Neural cell (in vitro differentiated cells): ENCODE results near the gene PCSK7. TPM values are rescaled to one million over a fixed set of nuclear protein-coding genes. Genes with fewer than 3 reads are reported as not detected.

ENCODE experiments used
- H2AFZ ChIP-seq: fragments of 200-600, 300-800 bp; sonication (generic), shearing (Covaris generic); 2 replicates; pipeline ENCODE4 v1.6.0; 2014; ENCODE audit warnings: low read depth, mild to moderate bottlenecking, antibody characterized with exemption, low read length, moderate library complexity
- H3F3A ChIP-seq: fragments of 200-600 bp; shearing (Covaris generic); 2 replicates; pipeline ENCODE4 v1.6.1; 2016; ENCODE audit warnings: mild to moderate bottlenecking, moderate library complexity, mixed read lengths, antibody characterized with exemption, low read length; ENCODE audit not compliant: insufficient read depth, poor library complexity, severe bottlenecking
- H3K27ac ChIP-seq: fragments of 200-600, 300-800 bp; sonication (generic), shearing (Covaris generic); 2 replicates; pipeline ENCODE4 v1.5.1; 2014; ENCODE audit warnings: mild to moderate bottlenecking, low read length, moderate library complexity
- H3K27me3 ChIP-seq: fragments of 300-800, 200-600 bp; sonication (generic), shearing (Covaris generic); 2 replicates; pipeline ENCODE4 v1.6.0; 2014; ENCODE audit warnings: mild to moderate bottlenecking, low read depth, low read length, moderate library complexity; ENCODE audit not compliant: insufficient read depth
- H3K36me3 ChIP-seq: fragments of 300-800, 200-600 bp; sonication (generic), shearing (Covaris generic); 2 replicates; pipeline ENCODE4 v1.5.1; 2014; ENCODE audit warnings: mild to moderate bottlenecking, antibody characterized with exemption, low read length, moderate library complexity; ENCODE audit not compliant: insufficient read depth
- H3K4me2 ChIP-seq: fragments of 300-800, 200-600 bp; sonication (generic), shearing (Covaris generic); 2 replicates; pipeline ENCODE4 v1.6.0; 2014; ENCODE audit warnings: mild to moderate bottlenecking, low read length
- H3K4me3 ChIP-seq: fragments of 300-800, 200-600 bp; sonication (generic), shearing (Covaris generic); 2 replicates; pipeline ENCODE4 v1.5.1; 2014; ENCODE audit warnings: mild to moderate bottlenecking, low read length, moderate library complexity
- H3K79me2 ChIP-seq: fragments of 200-600 bp; shearing (Covaris generic); replicated peaks from 2 replicates; pipeline ENCODE4 v1.6.0; 2014; ENCODE audit warnings: mild to moderate bottlenecking, low read length, moderate library complexity; ENCODE audit not compliant: insufficient read depth
- H3K9ac ChIP-seq: fragments of 300-800, 200-600 bp; sonication (generic), shearing (Covaris generic); 2 replicates; pipeline ENCODE4 v1.6.1; 2016; ENCODE audit warnings: mild to moderate bottlenecking, low read length, mixed read lengths
- H3K9me2 ChIP-seq: fragments of 200-600 bp; shearing (Covaris generic); 2 replicates; pipeline ENCODE4 v1.6.1; 2016; ENCODE audit warnings: mild to moderate bottlenecking, low read length, mixed read lengths; ENCODE audit not compliant: insufficient read depth
- H3K9me3 ChIP-seq: fragments of 200-600, 300-800 bp; sonication (generic), shearing (Covaris generic); 2 replicates; pipeline ENCODE4 v1.6.1; 2016; ENCODE audit warnings: mild to moderate bottlenecking, mixed run types, low read length, moderate library complexity, mixed read lengths
- H4K20me1 ChIP-seq: fragments of 200-600 bp; shearing (Covaris generic); 2 replicates; pipeline ENCODE4 v1.6.1; 2016; ENCODE audit warnings: mild to moderate bottlenecking, mixed run types; ENCODE audit not compliant: insufficient read depth
- CTCF ChIP-seq: fragments of 450-650 bp; IDR thresholded peaks from 2 replicates; pipeline ENCODE4 v1.5.1; 2014; ENCODE audit warnings: antibody characterized with exemption, mild to moderate bottlenecking, moderate library complexity; ENCODE audit not compliant: poor library complexity, severe bottlenecking
- EP300 ChIP-seq: fragments of 450-650 bp; conservative IDR thresholded peaks from 2 replicates; pipeline ENCODE4 v1.6.1; 2014; ENCODE audit warnings: antibody characterized with exemption, mild to moderate bottlenecking, moderate library complexity; ENCODE audit not compliant: poor library complexity, severe bottlenecking
- EZH2 ChIP-seq: fragments of 200-600, 300-800 bp; shearing (Covaris generic), sonication (generic); IDR thresholded peaks from 2 replicates; pipeline ENCODE4 v1.6.1; 2014; ENCODE audit warnings: antibody characterized with exemption, low read length, borderline replicate concordance, mild to moderate bottlenecking; ENCODE audit not compliant: insufficient read depth, poor library complexity, severe bottlenecking
- MXI1 ChIP-seq: fragments of 450-650 bp; conservative IDR thresholded peaks from 2 replicates; pipeline ENCODE4 v1.6.1; 2014; ENCODE audit warnings: antibody characterized with exemption, mild to moderate bottlenecking; ENCODE audit not compliant: poor library complexity, severe bottlenecking
- POLR2AphosphoS5 ChIP-seq: IDR thresholded peaks from 2 replicates; pipeline ENCODE4 v1.6.1; 2012
- RAD21 ChIP-seq: fragments of 450-650 bp; conservative IDR thresholded peaks from 2 replicates; pipeline ENCODE4 v1.6.1; 2014; ENCODE audit warnings: antibody characterized with exemption, mild to moderate bottlenecking, moderate library complexity
- SMC3 ChIP-seq: fragments of 450-650 bp; conservative IDR thresholded peaks from 2 replicates; pipeline ENCODE4 v1.6.1; 2014; ENCODE audit warnings: antibody characterized with exemption, mild to moderate bottlenecking, moderate library complexity; ENCODE audit not compliant: poor library complexity
- TAF1 ChIP-seq: IDR thresholded peaks from 2 replicates; pipeline ENCODE4 v1.6.1; 2012; ENCODE audit warnings: low read depth
- polyA plus RNA-seq: library from polyadenylated mRNA; depleted of rRNA; stranded (reverse); fragments of >200 nt; gene quantifications from 2 replicates; pipeline ENCODE4 v1.2.3, GENCODE V29; 2014
- TF ChIP-seq, protein P1 (sequence below): IDR thresholded peaks from 2 replicates; pipeline ENCODE4 v1.6.1; 2012; ENCODE audit warnings: borderline replicate concordance

Gene PCSK7
- polyA plus RNA-seq, 1 donor from 2014 or later, result 44.4 TPM

DNA sequence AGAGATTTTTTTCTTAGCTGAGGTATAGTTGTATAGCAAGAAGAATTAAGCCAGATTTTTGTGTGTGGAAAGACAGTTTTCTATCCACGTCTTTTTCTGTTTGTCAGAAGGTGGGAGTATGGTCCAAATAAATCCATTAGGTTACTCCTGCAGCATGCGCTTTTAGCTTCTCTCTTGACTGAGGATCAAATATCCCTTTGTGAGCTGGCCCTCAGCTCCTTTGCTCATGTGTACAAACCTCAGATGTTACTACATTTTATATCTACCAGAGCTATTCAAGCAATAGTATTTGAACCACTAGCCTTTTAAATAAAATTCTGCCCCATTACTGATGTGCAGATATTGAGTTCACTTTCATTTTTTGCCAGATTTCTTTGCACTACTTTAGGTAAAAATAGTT lies 62.1 kb downstream of the PCSK7 start:
- H4K20me1 ChIP-seq, result no peaks in the 10 kb centered on the region
- no peaks in the 10 kb centered on the region for H3F3A ChIP-seq
- H3K9me3 ChIP-seq, result no peaks in the 10 kb centered on the region
- H3K79me2 ChIP-seq, result peaks cover 4% of the 10 kb centered on the region
- no peak overlapping the region for H3K9ac ChIP-seq
- no peak overlapping the region for H3K4me2 ChIP-seq
- TF ChIP-seq TAF1, result no peak
- no peaks in the 10 kb centered on the region for H3K27me3 ChIP-seq
- H3K36me3 ChIP-seq, result peaks cover 4% of the 10 kb centered on the region
- H3K4me3 ChIP-seq, result no peak overlapping the region
- H2AFZ ChIP-seq, result no peak overlapping the region
- H3K27ac ChIP-seq, result no peak overlapping the region
- H3K9me2 ChIP-seq, result no peaks in the 10 kb centered on the region

GRCh38 chr11:117166491-117166890 lies 65.4 kb downstream of the PCSK7 start:
- Histone ChIP-seq H4K20me1 (no peaks in the 10 kb centered on the region), H3K9ac (no peak overlapping the region), H3K9me2 (no peaks in the 10 kb centered on the region), H3K79me2 (peaks cover 9% of the 10 kb centered on the region), H3K27ac (no peak overlapping the region), H3K9me3 (no peaks in the 10 kb centered on the region), H3K4me2 (no peak overlapping the region), H2AFZ (no peak overlapping the region), H3K36me3 (peaks cover 4% of the 10 kb centered on the region), H3F3A (no peaks in the 10 kb centered on the region), H3K27me3 (no peaks in the 10 kb centered on the region), H3K4me3 (no peak overlapping the region)
- TF ChIP-seq TAF1, result no peak
- TF ChIP-seq SMC3, result no peak
- TF ChIP-seq EP300, result no peak
- no peak for TF ChIP-seq MXI1
- TF ChIP-seq RAD21, result no peak
- TF ChIP-seq, protein P1, sequence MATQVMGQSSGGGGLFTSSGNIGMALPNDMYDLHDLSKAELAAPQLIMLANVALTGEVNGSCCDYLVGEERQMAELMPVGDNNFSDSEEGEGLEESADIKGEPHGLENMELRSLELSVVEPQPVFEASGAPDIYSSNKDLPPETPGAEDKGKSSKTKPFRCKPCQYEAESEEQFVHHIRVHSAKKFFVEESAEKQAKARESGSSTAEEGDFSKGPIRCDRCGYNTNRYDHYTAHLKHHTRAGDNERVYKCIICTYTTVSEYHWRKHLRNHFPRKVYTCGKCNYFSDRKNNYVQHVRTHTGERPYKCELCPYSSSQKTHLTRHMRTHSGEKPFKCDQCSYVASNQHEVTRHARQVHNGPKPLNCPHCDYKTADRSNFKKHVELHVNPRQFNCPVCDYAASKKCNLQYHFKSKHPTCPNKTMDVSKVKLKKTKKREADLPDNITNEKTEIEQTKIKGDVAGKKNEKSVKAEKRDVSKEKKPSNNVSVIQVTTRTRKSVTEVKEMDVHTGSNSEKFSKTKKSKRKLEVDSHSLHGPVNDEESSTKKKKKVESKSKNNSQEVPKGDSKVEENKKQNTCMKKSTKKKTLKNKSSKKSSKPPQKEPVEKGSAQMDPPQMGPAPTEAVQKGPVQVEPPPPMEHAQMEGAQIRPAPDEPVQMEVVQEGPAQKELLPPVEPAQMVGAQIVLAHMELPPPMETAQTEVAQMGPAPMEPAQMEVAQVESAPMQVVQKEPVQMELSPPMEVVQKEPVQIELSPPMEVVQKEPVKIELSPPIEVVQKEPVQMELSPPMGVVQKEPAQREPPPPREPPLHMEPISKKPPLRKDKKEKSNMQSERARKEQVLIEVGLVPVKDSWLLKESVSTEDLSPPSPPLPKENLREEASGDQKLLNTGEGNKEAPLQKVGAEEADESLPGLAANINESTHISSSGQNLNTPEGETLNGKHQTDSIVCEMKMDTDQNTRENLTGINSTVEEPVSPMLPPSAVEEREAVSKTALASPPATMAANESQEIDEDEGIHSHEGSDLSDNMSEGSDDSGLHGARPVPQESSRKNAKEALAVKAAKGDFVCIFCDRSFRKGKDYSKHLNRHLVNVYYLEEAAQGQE, result no peak

DNA sequence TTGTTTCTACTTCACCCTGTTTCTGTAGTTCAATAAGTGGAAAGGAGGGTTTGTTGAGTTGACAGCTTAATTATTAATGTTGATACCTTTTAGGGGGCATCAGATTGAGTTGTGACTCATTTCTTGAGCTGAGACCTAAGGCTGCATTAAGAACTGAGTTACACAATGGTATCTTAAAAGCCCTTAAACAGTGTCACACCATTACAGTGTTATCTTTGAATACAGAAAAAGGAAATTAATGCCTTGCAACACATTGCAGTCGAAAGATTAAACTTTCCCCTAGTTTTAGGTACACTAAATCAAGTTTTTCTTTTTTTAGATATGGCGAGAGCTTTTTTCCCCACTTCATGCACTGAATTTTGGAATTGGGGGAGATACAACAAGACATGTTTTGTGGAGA lies 71.0 kb downstream of the PCSK7 start:
- no peak overlapping the region for H3K4me3 ChIP-seq
- H3K27ac ChIP-seq, result no peak overlapping the region
- H4K20me1 ChIP-seq, result peaks cover 4% of the 10 kb centered on the region
- no peaks in the 10 kb centered on the region for H3K9me3 ChIP-seq
- no peaks in the 10 kb centered on the region for H3K9me2 ChIP-seq
- H3K27me3 ChIP-seq, result no peaks in the 10 kb centered on the region
- TF ChIP-seq RAD21, result no peak
- TF ChIP-seq, protein P1, result no peak
- no peak for TF ChIP-seq CTCF
- no peak for TF ChIP-seq EZH2
- no peak for TF ChIP-seq TAF1
- TF ChIP-seq SMC3, result no peak
- no peak for TF ChIP-seq MXI1
- TF ChIP-seq EP300, result no peak
- TF ChIP-seq POLR2AphosphoS5, result no peak
- no peak overlapping the region for H2AFZ ChIP-seq
- no peaks in the 10 kb centered on the region for H3F3A ChIP-seq
- H3K4me2 ChIP-seq, result no peak overlapping the region
- no peak overlapping the region for H3K9ac ChIP-seq
- peaks cover 4% of the 10 kb centered on the region for H3K36me3 ChIP-seq
- peaks cover 20% of the 10 kb centered on the region for H3K79me2 ChIP-seq
